Measurements from ENCODE around the gene RB1.

GRCh38 chr13:48424212-48424611 lies 120.7 kb downstream of the RB1 start:
- no peak for TF ChIP-seq CTCF (IDR thresholded peaks at IDR 0.05; ENCODE audit: low read depth, low read length)
- TF ChIP-seq POLR2A (IDR thresholded peaks at IDR 0.05; ENCODE audit: extremely low read depth, insufficient read length): no peak
- no peak for TF ChIP-seq MAX (IDR thresholded peaks at IDR 0.05; ENCODE audit: low read depth, low read length)
- TF ChIP-seq MYC (IDR thresholded peaks at IDR 0.05; ENCODE audit: low read depth, low read length): no peak
